Measurements from ENCODE around the gene PALS1. TPM values are rescaled to one million over a fixed set of nuclear protein-coding genes. Genes with fewer than 3 reads are reported as not detected.

Gene PALS1
- polyA plus RNA-seq, 6 donors from 2014 or later = 2.3 to 3.8 (median 2.9) TPM

- H3K4me1 Mint-ChIP-seq = peaks cover 8 to 19% (median 16%) of the 10 kb centered on the region in 3 donors
Observed at GRCh38 chr14:67237591-67237990, 3.6 kb upstream of the PALS1 start.

GRCh38 chr14:67239582-67239981, 1.7 kb upstream of the PALS1 start:
- DNase-seq (no peak), ATAC-seq (ENCODE audit: low read depth in 2 of 2) (no peak)

More at GRCh38 chr14:67237591-67237990, 3.6 kb upstream of the PALS1 start:
- H3K27ac Mint-ChIP-seq = no peak overlapping the region
- H3K27me3 Mint-ChIP-seq = no peaks in the 10 kb centered on the region
- no peak for DNase-seq
- H3K36me3 Mint-ChIP-seq = no peaks in the 10 kb centered on the region
- H3K9me3 Mint-ChIP-seq = no peaks in the 10 kb centered on the region
- peak overlapping the region in 1 of 8 donors; percentile 50 for H3K4me3 Mint-ChIP-seq
- no peak for ATAC-seq (ENCODE audit: low read depth in 2 of 2)

GRCh38 chr14:67240168-67240932, 885 bp upstream of the PALS1 start:
- Mint-ChIP-seq H3K27ac (peak overlapping the region in 3 of 6 donors; percentile 53 to 93 (median 76)), H3K9me3 (no peaks in the 10 kb centered on the region), H3K27me3 (no peaks in the 10 kb centered on the region), H3K4me1 (peaks cover 8 to 23% (median 16%) of the 10 kb centered on the region in 3 donors), H3K36me3 (no peaks in the 10 kb centered on the region), H3K4me3 (peak overlapping the region; percentile 85 to 97 (median 94))
- ATAC-seq (ENCODE audit: low read depth in 2 of 2) (no peak), DNase-seq (no peak)

More at GRCh38 chr14:67239582-67239981, 1.7 kb upstream of the PALS1 start:
- H3K4me3 Mint-ChIP-seq = peak overlapping the region in 7 of 8 donors; percentile 85 to 97 (median 93)
- H3K27ac Mint-ChIP-seq = no peak overlapping the region
- no peaks in the 10 kb centered on the region for H3K36me3 Mint-ChIP-seq
- peaks cover 8 to 23% (median 16%) of the 10 kb centered on the region in 3 donors for H3K4me1 Mint-ChIP-seq
- no peaks in the 10 kb centered on the region for H3K27me3 Mint-ChIP-seq
- no peaks in the 10 kb centered on the region for H3K9me3 Mint-ChIP-seq

- Mint-ChIP-seq H3K4me1 (peaks cover 8 to 23% (median 16%) of the 10 kb centered on the region in 3 donors), H3K4me3 (peak overlapping the region; percentile 85 to 97 (median 94)), H3K27me3 (no peaks in the 10 kb centered on the region), H3K27ac (peak overlapping the region; percentile 75 to 93 (median 83)), H3K9me3 (no peaks in the 10 kb centered on the region), H3K36me3 (no peaks in the 10 kb centered on the region)
- peak; percentile 92 for DNase-seq
- peak; percentile 89 to 90 for ATAC-seq (ENCODE audit: low read depth in 2 of 2)
Observed at GRCh38 chr14:67240978-67241410, 241 bp upstream of the PALS1 start.

DNA sequence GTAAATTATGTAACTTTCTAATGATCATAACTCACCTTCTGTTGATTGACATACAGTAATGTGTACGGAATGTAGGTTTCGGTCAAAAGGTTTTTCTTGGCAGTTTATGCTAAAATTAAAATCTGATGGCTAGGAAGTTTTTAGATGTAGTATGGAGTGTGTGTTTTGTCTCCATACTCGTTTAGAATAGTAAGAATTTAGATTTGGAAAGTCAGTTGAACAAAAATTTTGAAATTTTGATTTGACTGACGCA, 859 bp downstream of the PALS1 start:
- H3K4me3 Mint-ChIP-seq = peak overlapping the region; percentile 85 to 97 (median 94)
- no peak for DNase-seq
- H3K9me3 Mint-ChIP-seq = no peaks in the 10 kb centered on the region
- H3K27me3 Mint-ChIP-seq = no peaks in the 10 kb centered on the region
- peak overlapping the region in 4 of 6 donors; percentile 16 to 62 (median 22) for H3K27ac Mint-ChIP-seq
- peaks cover 8 to 23% (median 16%) of the 10 kb centered on the region in 3 donors for H3K4me1 Mint-ChIP-seq
- no peak for ATAC-seq (ENCODE audit: low read depth in 2 of 2)
- no peaks in the 10 kb centered on the region for H3K36me3 Mint-ChIP-seq

GRCh38 chr14:67245104-67245503, 3.9 kb downstream of the PALS1 start:
- Mint-ChIP-seq H3K9me3 (no peaks in the 10 kb centered on the region), H3K4me3 (peak overlapping the region in 1 of 8 donors; percentile 74), H3K27me3 (no peaks in the 10 kb centered on the region), H3K4me1 (peaks cover 7 to 19% (median 13%) of the 10 kb centered on the region in 3 donors), H3K36me3 (no peaks in the 10 kb centered on the region), H3K27ac (no peak overlapping the region)
- DNase-seq (no peak), ATAC-seq (ENCODE audit: low read depth in 2 of 2) (no peak)

GRCh38 chr14:67251573-67252226, 10.5 kb downstream of the PALS1 start:
- Mint-ChIP-seq H3K9me3 (no peaks in the 10 kb centered on the region), H3K27ac (no peak overlapping the region), H3K4me1 (peaks cover 0 to 5% (median 2%) of the 10 kb centered on the region in 3 donors), H3K4me3 (no peak overlapping the region), H3K27me3 (no peaks in the 10 kb centered on the region), H3K36me3 (no peaks in the 10 kb centered on the region)
- ATAC-seq (ENCODE audit: low read depth in 2 of 2) (no peak), DNase-seq (no peak)

- Mint-ChIP-seq H3K36me3 (no peaks in the 10 kb centered on the region), H3K9me3 (no peaks in the 10 kb centered on the region), H3K4me3 (no peak overlapping the region), H3K27ac (no peak overlapping the region), H3K4me1 (peaks cover 0 to 5% (median 2%) of the 10 kb centered on the region in 3 donors), H3K27me3 (no peaks in the 10 kb centered on the region)
- no peak for DNase-seq
- ATAC-seq (ENCODE audit: low read depth in 2 of 2) = no peak
Observed at GRCh38 chr14:67253076-67253635, 11.9 kb downstream of the PALS1 start.

DNA sequence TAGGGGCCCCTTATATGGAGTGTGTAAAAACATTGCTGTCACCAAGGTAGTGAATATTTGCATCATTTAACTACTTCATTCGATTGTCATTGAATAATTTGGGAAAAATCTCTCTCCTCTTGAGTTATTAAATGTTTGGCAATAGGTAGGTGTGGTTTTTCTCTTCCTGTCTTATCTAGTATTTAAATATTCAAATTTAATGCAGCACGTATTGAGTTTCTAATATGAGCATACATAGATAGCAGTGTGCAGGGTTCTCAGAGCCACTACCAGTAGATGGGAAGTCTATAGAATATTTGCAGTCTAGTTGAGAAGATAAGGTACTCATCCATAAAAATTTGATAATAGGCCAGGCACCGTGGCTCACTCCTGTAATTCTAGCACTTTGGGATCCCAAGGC, 16.7 kb downstream of the PALS1 start:
- H3K27me3 Mint-ChIP-seq = no peaks in the 10 kb centered on the region
- H3K4me1 Mint-ChIP-seq = peaks cover 0 to 12% (median 2%) of the 10 kb centered on the region in 3 donors
- no peak for ATAC-seq (ENCODE audit: low read depth in 2 of 2)
- no peak overlapping the region for H3K27ac Mint-ChIP-seq
- H3K9me3 Mint-ChIP-seq = no peaks in the 10 kb centered on the region
- DNase-seq = no peak
- no peak overlapping the region for H3K4me3 Mint-ChIP-seq
- H3K36me3 Mint-ChIP-seq = peaks cover 0 to 4% of the 10 kb centered on the region in 2 donors

- no peaks in the 10 kb centered on the region for H3K27me3 Mint-ChIP-seq
- DNase-seq = no peak
- H3K4me1 Mint-ChIP-seq = peaks cover 2 to 18% (median 3%) of the 10 kb centered on the region in 3 donors
- peaks cover 0 to 7% of the 10 kb centered on the region in 2 donors for H3K36me3 Mint-ChIP-seq
- peak overlapping the region in 1 of 6 donors; percentile 25 for H3K27ac Mint-ChIP-seq
- no peak overlapping the region for H3K4me3 Mint-ChIP-seq
- no peaks in the 10 kb centered on the region for H3K9me3 Mint-ChIP-seq
- no peak for ATAC-seq (ENCODE audit: low read depth in 2 of 2)
Observed at GRCh38 chr14:67260965-67261364, 19.7 kb downstream of the PALS1 start.

- ATAC-seq (ENCODE audit: low read depth in 2 of 2) (no peak), DNase-seq (no peak)
- Mint-ChIP-seq H3K4me3 (no peak overlapping the region), H3K27ac (peak overlapping the region in 1 of 6 donors; percentile 46), H3K9me3 (no peaks in the 10 kb centered on the region), H3K27me3 (no peaks in the 10 kb centered on the region), H3K4me1 (peaks cover 8 to 26% (median 9%) of the 10 kb centered on the region in 3 donors), H3K36me3 (peaks cover 0 to 7% of the 10 kb centered on the region in 2 donors)
Observed at GRCh38 chr14:67263499-67264149, 22.4 kb downstream of the PALS1 start.

GRCh38 chr14:67265131-67265530, 23.9 kb downstream of the PALS1 start:
- peak overlapping the region in 2 of 6 donors; percentile 28 to 54 for H3K27ac Mint-ChIP-seq

More at GRCh38 chr14:67265131-67265530, 23.9 kb downstream of the PALS1 start:
- Mint-ChIP-seq H3K4me3 (no peak overlapping the region), H3K27me3 (no peaks in the 10 kb centered on the region), H3K9me3 (no peaks in the 10 kb centered on the region), H3K4me1 (peaks cover 8 to 26% (median 9%) of the 10 kb centered on the region in 3 donors), H3K36me3 (peaks cover 0 to 4% of the 10 kb centered on the region in 2 donors)
- no peak for ATAC-seq (ENCODE audit: low read depth in 2 of 2)
- DNase-seq = no peak
